ENCODE data around the gene KLK1.
"Not testable (repeated sequence)": the region's sequence is repeated elsewhere in the genome, so short reads cannot be mapped to it uniquely, and the experiment has no call there.

Gene KLK1

DNA sequence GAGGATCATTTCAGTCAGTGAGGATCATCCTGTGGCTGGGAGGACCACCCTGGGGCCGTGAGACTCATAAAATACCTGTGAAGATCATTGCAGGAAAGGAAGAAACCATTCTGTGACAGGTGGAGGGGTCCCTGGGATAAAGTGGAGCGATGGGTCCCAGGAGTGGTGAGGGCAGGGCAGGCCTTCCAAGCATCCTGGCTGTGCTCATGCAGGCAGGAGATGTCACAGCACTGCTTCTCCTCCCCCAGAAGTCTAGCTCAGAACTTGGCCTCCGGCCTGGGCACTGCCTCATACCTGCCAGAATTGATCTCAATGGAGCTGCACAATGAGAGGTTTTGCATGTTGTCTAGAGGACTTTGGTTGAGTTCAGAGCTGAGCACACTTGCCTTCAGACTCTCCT, 11.1 kb downstream of the KLK1 start:
- Histone ChIP-seq H3K4me3 (ENCODE audit: low read depth, low read length) (no peak overlapping the region), H3K36me3 (ENCODE audit: insufficient read depth, low read length) (no peaks in the 10 kb centered on the region), H3K4me1 (ENCODE audit: control insufficient read depth, insufficient read depth, low read length, unreplicated experiment) (no peaks in the 10 kb centered on the region), H3K79me2 (ENCODE audit: control insufficient read depth, insufficient read depth, low read length, unreplicated experiment) (no peaks in the 10 kb centered on the region), H3K27me3 (ENCODE audit: insufficient read depth, low read length) (peaks cover 21% of the 10 kb centered on the region; the same call in 1 of the 2 replicates), H3K27ac (ENCODE audit: low read depth, low read length) (no peak overlapping the region), H2AFZ (ENCODE audit: low read length, unreplicated experiment) (no peak overlapping the region)

DNA sequence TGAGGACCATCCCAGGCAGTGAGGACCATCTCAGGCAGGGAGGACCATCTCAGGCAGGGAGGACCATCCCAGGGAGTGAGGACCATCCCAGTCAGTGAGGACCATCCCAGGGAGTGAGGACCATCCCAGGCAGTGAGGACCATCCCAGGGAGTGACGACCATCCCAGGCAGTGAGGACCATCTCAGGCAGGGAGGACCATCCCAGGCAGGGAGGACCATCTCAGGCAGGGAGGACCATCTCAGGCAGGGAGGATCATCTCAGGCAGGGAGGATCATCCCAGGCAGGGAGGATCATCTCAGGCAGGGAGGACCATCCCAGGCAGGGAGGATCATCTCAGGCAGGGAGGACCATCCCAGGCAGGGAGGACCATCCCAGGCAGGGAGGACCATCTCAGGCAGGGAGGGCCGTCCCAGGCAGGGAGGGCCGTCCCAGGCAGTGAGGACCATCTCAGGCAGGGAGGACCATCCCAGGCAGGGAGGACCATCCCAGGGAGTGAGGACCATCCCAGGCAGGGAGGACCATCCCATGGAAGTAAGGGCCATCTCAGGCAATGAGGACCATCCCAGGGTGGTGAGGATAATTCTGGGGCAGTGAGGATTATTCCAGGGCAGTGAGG, 11.9 kb downstream of the KLK1 start:
- not testable (repeated sequence) for H3K79me2 ChIP-seq (ENCODE audit: control insufficient read depth, insufficient read depth, low read length, unreplicated experiment); H3K4me3 ChIP-seq (ENCODE audit: low read depth, low read length); H2AFZ ChIP-seq (ENCODE audit: low read length, unreplicated experiment); H3K4me1 ChIP-seq (ENCODE audit: control insufficient read depth, insufficient read depth, low read length, unreplicated experiment); H3K36me3 ChIP-seq (ENCODE audit: insufficient read depth, low read length); H3K27ac ChIP-seq (ENCODE audit: low read depth, low read length)
- peaks cover 21% of the 10 kb centered on the region; the same call in 1 of the 2 replicates for H3K27me3 ChIP-seq (ENCODE audit: insufficient read depth, low read length)

DNA sequence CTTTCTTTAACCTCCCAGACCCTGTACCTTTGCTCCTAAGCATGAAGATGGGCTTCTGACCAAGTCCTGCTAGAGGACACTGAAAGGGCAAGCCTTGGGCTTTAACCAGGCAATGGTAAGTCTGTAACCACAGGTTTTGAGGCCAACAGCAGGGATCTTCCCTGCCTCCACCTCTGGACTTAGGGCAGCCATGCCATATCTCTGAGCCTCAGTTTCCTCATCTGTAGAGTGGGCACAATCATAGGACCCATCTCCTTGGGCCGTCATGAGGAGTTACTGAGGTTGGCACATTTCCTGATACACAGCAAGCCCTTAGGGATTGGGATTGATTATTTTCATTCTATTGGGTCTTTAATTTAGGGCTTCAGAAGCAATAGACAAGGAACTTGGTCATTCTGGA, 14.7 kb downstream of the KLK1 start:
- peaks cover 6% of the 10 kb centered on the region for H3K79me2 ChIP-seq (ENCODE audit: control insufficient read depth, insufficient read depth, low read length, unreplicated experiment)
- H3K4me1 ChIP-seq (ENCODE audit: control insufficient read depth, insufficient read depth, low read length, unreplicated experiment), result no peaks in the 10 kb centered on the region
- H2AFZ ChIP-seq (ENCODE audit: low read length, unreplicated experiment), result no peak overlapping the region
- no peak overlapping the region for H3K27ac ChIP-seq (ENCODE audit: low read depth, low read length)
- H3K27me3 ChIP-seq (ENCODE audit: insufficient read depth, low read length), result no peaks in the 10 kb centered on the region
- H3K4me3 ChIP-seq (ENCODE audit: low read depth, low read length), result no peak overlapping the region
- no peaks in the 10 kb centered on the region for H3K36me3 ChIP-seq (ENCODE audit: insufficient read depth, low read length)

DNA sequence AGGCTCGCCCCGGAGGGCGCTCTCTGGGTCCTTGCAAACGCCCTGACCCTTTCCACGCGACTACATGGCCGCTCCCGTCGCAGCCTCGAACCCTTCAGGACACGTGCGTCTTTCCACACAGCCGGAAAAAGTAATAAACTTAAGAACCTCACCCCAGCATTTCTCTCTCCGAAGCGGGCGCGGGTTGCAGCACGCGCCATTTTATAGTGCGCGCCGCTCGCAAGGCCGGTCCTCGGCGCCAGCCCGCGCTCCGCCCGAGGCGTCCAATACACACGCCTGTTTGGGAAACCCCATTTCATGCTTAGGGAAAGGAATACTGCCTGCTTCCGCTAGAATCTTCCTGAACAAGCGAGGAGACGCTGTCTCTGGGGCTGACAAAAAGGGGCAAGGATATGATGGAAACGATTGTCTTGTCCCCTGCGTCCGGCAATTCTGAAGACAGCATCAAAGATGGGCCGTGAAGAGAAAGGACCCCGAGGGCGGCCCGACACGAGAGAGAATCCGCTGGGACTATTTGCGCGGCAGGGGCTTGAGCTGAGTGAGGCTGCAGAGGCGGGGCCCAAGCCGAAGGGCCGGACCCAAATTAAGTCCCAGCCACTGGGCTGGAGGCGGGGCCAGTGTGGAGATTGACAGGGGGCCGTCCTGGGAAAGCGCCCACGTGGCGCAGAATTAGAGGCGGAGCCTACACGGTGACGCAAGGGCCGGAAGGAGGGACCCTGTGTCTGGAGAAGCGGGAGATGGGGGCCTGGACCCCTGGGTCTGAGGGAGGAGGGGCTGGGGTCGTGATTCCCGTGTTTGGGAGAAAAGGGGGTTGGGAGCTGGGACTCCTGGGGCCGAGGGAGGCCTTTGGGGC, 18.9 kb downstream of the KLK1 start:
- H3K27ac ChIP-seq (ENCODE audit: low read depth, low read length), result peak overlapping the region; percentile 92
- H3K4me3 ChIP-seq (ENCODE audit: low read depth, low read length), result peak overlapping the region; percentile 100
- H3K27me3 ChIP-seq (ENCODE audit: insufficient read depth, low read length), result no peaks in the 10 kb centered on the region
- peaks cover 4% of the 10 kb centered on the region for H3K4me1 ChIP-seq (ENCODE audit: control insufficient read depth, insufficient read depth, low read length, unreplicated experiment)
- 0 out of 2 replicates have a peak, but pooled peaks cover 4% of the 10 kb centered on the region for H3K36me3 ChIP-seq (ENCODE audit: insufficient read depth, low read length)
- H2AFZ ChIP-seq (ENCODE audit: low read length, unreplicated experiment), result peak overlapping the region; percentile 82
- H3K79me2 ChIP-seq (ENCODE audit: control insufficient read depth, insufficient read depth, low read length, unreplicated experiment), result peaks cover 37% of the 10 kb centered on the region

DNA sequence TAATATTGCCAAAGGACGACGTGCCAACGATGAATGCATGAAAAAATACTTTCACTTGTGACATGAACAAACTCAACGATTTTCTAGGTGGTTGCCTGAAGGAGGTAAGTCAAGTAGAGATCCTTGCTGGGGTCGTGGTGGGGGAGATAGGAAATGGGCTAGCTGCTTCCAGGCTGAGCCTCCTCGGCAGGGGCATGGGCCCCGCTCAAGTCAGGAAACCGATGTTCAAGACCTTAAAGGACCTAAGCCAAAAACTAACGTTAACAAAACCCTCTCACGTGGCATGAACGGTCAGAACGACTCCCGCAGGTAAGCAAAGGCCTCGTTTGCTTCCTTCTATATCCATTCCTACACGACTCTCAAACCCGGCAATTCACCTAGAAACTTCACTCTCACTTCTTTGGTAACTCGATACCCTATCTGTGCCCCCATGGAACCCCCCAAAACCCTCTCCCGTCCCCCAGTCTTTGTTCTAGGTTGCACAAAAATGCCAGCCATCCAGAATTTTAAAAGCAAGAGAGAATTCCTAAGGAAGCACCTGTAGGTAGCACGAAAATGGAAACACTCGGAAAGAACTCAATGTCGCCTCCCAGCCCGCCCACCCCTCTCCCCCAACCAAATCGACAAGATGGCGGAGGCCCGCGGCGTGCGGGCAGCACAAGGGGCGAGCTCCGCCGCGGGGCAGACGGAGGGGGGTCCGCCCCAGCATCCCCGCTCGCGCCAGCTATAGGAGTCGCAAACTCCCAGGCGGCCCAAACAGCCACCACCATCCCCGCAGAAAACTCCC, 19.8 kb downstream of the KLK1 start:
- Histone ChIP-seq H3K27ac (ENCODE audit: low read depth, low read length) (peak overlapping the region; percentile 92), H3K4me1 (ENCODE audit: control insufficient read depth, insufficient read depth, low read length, unreplicated experiment) (peaks cover 4% of the 10 kb centered on the region), H3K4me3 (ENCODE audit: low read depth, low read length) (peak overlapping the region; percentile 100), H2AFZ (ENCODE audit: low read length, unreplicated experiment) (peak overlapping the region; percentile 82), H3K27me3 (ENCODE audit: insufficient read depth, low read length) (no peaks in the 10 kb centered on the region), H3K36me3 (ENCODE audit: insufficient read depth, low read length) (0 out of 2 replicates have a peak, but pooled peaks cover 4% of the 10 kb centered on the region), H3K79me2 (ENCODE audit: control insufficient read depth, insufficient read depth, low read length, unreplicated experiment) (peaks cover 44% of the 10 kb centered on the region)

DNA sequence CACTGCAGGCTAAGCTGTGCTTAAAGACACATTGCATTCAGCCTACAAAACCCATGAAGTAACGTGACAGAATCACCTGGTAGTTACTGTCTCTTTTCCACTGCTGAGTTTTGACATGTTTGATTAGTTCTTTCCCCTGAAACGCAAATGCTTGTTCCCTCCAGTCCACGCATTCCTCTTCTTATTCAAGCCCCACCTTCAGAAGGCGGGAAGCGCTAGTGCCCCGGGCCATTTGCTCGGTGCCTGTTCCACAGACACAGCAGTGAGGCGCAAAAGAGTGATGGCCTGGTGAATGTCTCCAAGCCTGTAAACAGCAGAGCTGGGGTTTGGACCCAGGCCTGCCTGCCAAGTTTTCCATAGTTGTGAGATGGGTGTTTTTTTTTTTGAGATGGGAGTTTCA, 22.5 kb downstream of the KLK1 start:
- Histone ChIP-seq H3K4me1 (ENCODE audit: control insufficient read depth, insufficient read depth, low read length, unreplicated experiment) (peaks cover 4% of the 10 kb centered on the region), H3K36me3 (ENCODE audit: insufficient read depth, low read length) (peaks cover 4% of the 10 kb centered on the region; the same call in 1 of the 2 replicates), H3K4me3 (ENCODE audit: low read depth, low read length) (no peak overlapping the region), H3K27ac (ENCODE audit: low read depth, low read length) (no peak overlapping the region), H3K79me2 (ENCODE audit: control insufficient read depth, insufficient read depth, low read length, unreplicated experiment) (peaks cover 44% of the 10 kb centered on the region), H2AFZ (ENCODE audit: low read length, unreplicated experiment) (no peak overlapping the region), H3K27me3 (ENCODE audit: insufficient read depth, low read length) (no peaks in the 10 kb centered on the region)

DNA sequence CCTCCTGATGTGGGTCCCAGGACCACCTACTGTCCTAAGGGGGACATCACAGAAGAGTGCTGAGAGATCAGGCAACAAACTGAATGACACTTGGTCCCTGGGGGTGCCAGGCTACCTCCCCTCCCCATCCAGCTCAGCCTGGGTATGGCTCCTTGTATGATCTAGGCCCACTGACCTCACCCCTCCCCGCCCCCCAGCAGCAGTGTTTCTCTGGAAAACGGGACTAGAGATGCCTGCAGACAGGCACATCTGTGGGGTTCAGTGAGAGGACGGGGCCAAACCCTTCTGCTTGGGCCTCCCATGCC, 24.1 kb downstream of the KLK1 start:
- Histone ChIP-seq H3K4me1 (ENCODE audit: control insufficient read depth, insufficient read depth, low read length, unreplicated experiment) (peaks cover 4% of the 10 kb centered on the region), H3K27ac (ENCODE audit: low read depth, low read length) (no peak overlapping the region), H3K4me3 (ENCODE audit: low read depth, low read length) (no peak overlapping the region), H3K79me2 (ENCODE audit: control insufficient read depth, insufficient read depth, low read length, unreplicated experiment) (peaks cover 44% of the 10 kb centered on the region), H3K27me3 (ENCODE audit: insufficient read depth, low read length) (no peaks in the 10 kb centered on the region), H3K36me3 (ENCODE audit: insufficient read depth, low read length) (peaks cover 4% of the 10 kb centered on the region; the same call in 1 of the 2 replicates), H2AFZ (ENCODE audit: low read length, unreplicated experiment) (no peak overlapping the region)

DNA sequence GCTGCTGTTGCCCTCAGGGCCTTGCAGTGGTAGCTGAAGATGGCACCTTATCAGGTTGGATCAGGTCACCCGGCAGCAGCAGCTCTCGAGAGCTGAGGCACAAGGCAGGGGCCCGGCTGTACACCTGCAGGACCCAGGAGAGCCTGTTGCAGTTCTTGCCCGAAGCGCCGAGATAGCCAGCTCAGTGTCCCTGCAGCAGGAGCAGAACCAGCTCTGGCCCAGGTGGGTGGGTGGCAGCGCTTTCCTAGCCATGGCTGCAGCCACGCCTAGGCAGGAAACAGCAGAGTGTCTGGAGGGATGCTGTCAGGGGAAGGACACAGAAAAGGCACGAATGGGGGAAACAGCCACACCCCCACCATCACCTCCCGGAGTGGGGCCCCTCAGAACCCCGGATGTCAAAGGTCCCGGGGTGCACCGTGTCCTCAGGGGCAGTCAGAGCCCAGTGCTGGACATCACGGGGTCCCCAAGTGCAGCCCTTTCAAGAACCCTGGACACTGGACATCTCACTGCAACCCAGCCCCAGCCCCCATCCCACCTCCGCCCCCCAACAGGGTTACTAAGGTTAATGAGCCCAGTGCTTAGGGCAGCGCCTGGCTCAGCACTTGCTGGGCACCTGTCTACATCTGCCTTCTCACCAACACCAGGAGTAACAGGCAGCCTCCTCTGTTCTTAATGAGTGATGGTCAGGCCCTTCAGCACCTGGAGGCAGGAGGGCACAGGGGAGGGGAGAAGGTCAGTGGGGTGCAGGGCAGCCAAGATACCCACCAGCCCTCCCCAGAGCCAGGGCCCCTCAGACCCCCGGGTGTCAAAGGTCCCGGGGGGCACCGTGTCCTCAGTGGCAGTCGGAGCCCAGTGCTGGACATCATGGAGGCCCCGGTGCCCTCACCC, 24.7 kb downstream of the KLK1 start:
- Histone ChIP-seq H3K79me2 (ENCODE audit: control insufficient read depth, insufficient read depth, low read length, unreplicated experiment) (peaks cover 38% of the 10 kb centered on the region), H3K27ac (ENCODE audit: low read depth, low read length) (no peak overlapping the region), H3K27me3 (ENCODE audit: insufficient read depth, low read length) (no peaks in the 10 kb centered on the region), H3K4me3 (ENCODE audit: low read depth, low read length) (no peak overlapping the region), H3K4me1 (ENCODE audit: control insufficient read depth, insufficient read depth, low read length, unreplicated experiment) (peaks cover 4% of the 10 kb centered on the region), H2AFZ (ENCODE audit: low read length, unreplicated experiment) (no peak overlapping the region), H3K36me3 (ENCODE audit: insufficient read depth, low read length) (peaks cover 4% of the 10 kb centered on the region; the same call in 1 of the 2 replicates)

DNA sequence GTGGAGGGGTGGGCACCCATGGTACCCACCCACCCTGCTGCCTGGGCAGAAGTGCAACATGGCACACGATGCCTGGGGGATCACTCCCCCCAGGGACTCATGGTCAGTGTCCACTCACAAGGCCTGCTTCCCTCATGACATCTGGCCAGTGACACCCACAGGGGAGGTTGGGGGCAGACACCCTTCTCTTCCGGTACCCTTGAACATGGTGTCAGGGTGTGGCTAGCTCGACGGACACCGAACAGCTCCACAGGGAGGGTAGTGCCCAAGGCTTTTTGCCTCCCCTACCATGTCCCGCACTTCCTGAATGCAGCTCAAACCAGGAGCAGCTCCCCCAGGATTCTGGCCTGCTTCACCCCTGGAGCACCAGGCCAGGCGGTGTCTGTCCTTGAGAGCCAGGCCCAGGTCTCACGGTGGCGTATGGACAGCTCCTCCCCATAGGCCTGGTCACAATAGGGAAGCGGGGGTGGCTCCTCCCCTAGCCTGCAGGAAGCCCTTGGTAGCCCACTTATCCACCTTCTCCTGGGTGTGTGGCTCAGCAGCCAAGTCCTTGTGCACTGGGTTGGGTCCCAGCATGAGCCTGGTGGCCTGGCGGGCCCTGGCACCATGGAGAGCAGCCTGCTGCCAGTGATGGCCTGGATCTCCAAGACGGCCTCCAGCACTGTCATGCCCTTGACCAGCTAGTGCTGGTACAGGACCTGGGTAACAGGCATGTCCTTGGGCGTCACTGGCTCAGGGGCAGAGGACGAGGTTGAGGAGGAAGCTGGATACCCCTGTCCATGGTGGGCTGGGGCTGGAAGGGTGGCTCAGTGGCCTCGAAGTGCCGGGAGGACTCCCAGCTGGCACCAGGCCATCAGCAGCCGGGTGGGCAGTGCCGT, 25.6 kb downstream of the KLK1 start:
- no peak overlapping the region for H3K4me3 ChIP-seq (ENCODE audit: low read depth, low read length)
- peaks cover 4% of the 10 kb centered on the region for H3K4me1 ChIP-seq (ENCODE audit: control insufficient read depth, insufficient read depth, low read length, unreplicated experiment)
- no peak overlapping the region for H2AFZ ChIP-seq (ENCODE audit: low read length, unreplicated experiment)
- no peaks in the 10 kb centered on the region for H3K27me3 ChIP-seq (ENCODE audit: insufficient read depth, low read length)
- H3K27ac ChIP-seq (ENCODE audit: low read depth, low read length), result no peak overlapping the region
- H3K36me3 ChIP-seq (ENCODE audit: insufficient read depth, low read length), result no peaks in the 10 kb centered on the region; the same call in 1 of the 2 replicates
- peaks cover 29% of the 10 kb centered on the region for H3K79me2 ChIP-seq (ENCODE audit: control insufficient read depth, insufficient read depth, low read length, unreplicated experiment)
